Ovary (tissue), 9 donors: ENCODE measurements around the gene DIDO1. TPM values are rescaled to one million over a fixed set of nuclear protein-coding genes. Genes with fewer than 3 reads are reported as not detected.

Experiments
- DNase-seq, 5 donors: peaks; one replicate each; pipeline ENCODE4 v3.0.0-alpha.2; 2019 to 2020
- H3K27ac ChIP-seq, 2 donors: fragments of 200-600 bp; one replicate each; pipeline versions ENCODE4 v1.5.1 to v1.8.0; 2019 to 2022
- H3K27me3 ChIP-seq: fragments of 200-600 bp; one replicate; pipeline ENCODE4 v1.8.0; 2022
- H3K36me3 ChIP-seq: fragments of 200-600 bp; sonication (generic); one replicate; pipeline ENCODE4 v1.5.1; 2019
- H3K4me1 ChIP-seq: one replicate; pipeline ENCODE4 v1.8.1; 2013; ENCODE audit warnings: mild to moderate bottlenecking, moderate library complexity; ENCODE audit not compliant: insufficient read depth
- H3K4me3 ChIP-seq: fragments of 200-600 bp; sonication (generic); one replicate; pipeline ENCODE4 v1.5.1; 2017
- H3K9me3 ChIP-seq, 2 donors: fragments of 200-600 bp in 1 of 2; sonication (generic) in 1 of 2; one replicate each; pipeline versions ENCODE4 v1.5.1 to v1.8.1; 2013 to 2019; ENCODE audit warnings: mild to moderate bottlenecking in 1 of 2, moderate library complexity in 1 of 2
- CTCF ChIP-seq, 3 donors: fragments of 450-650 bp in 2 of 3; fragments of 200-600 bp in 1 of 3; IDR thresholded peaks; one replicate each; pipeline versions ENCODE4 v1.5.1 to v1.8.0; 2016 to 2022; ENCODE audit warnings: antibody characterized with exemption in 3 of 3, mild to moderate bottlenecking in 1 of 3
- EP300 ChIP-seq: sonication (generic); formaldehyde crosslinking; IDR thresholded peaks from one replicate; pipeline ENCODE4 v1.6.1; 2017; ENCODE audit warnings: antibody characterized with exemption
- POLR2A ChIP-seq: fragments of 450-650 bp; IDR thresholded peaks from one replicate; pipeline ENCODE4 v1.6.1; 2017; ENCODE audit warnings: antibody characterized with exemption, mild to moderate bottlenecking, moderate library complexity
- WGBS, 3 donors: extraction: QIAGEN DNeasy Blood & Tissue Kit in 1 of 3; methylation state at CpG; one replicate each; pipeline versions ENCODE4 v1.1.5 to v1.1.7; 2013 to 2017; 5-methylcytosine and 5-hydroxymethylcytosine counted together
- intact Hi-C, 4 donors: fragments of 100-400 bp; cut with DNase I; formaldehyde crosslinking; loops; one replicate each; pipeline versions ENCODE4 v1.11.0 to v1.15.1; 2022 to 2023
- polyA plus RNA-seq, 2 donors: library from polyadenylated mRNA; stranded (reverse); fragments of 200-250 nt in 1 of 2; fragments of 350-450 nt in 1 of 2; fragmentation: Illumina TruSeq in 1 of 2; extraction: RNeasy Lipid Tissue Mini Kit (QIAGEN cat#74804) in 1 of 2; gene quantifications; one replicate each; pipeline ENCODE4 v1.2.3, GENCODE V29; 2013 to 2014
- small RNA-seq: library from RNA; depleted of rRNA; stranded (forward); fragments of <200 nt; gene quantifications from one replicate; pipeline ENCODE3, GENCODE V24; 2016
- total RNA-seq, 7 donors: library from RNA; depleted of rRNA in 2 of 7; stranded (reverse); fragments of >200 nt in 2 of 7; fragmentation: NEBNext Ultra II Directional in 3 of 7; extraction: Animal tissue kit (Norgen Biotek cat#: 25700) in 3 of 7; gene quantifications; one replicate each; pipeline versions ENCODE4 v1.1.0 to v1.2.4, GENCODE V29; 2016 to 2023
- donor health status: DM: no; HTN: no; CAD: no; lungs with moderate emphysema.
- donor health status: DM: no; HTN: no; CAD: no.
- donor health status: Bipolar disorder and iron deficiency.
- donor health status: DM: yes; HTN: yes; CAD: no.
- donor health status: DM: no; HTN: no; CAD: no.
- donor health status: DM: yes; HTN: yes; CAD: no.

DIDO1 gene
- total and polyA plus RNA-seq, 9 donors = 42.9 to 82.2 (median 56.2) TPM

- intact Hi-C loops = no loop called here
- Histone ChIP-seq H3K4me3 (no peak overlapping the region), H3K36me3 (no peaks in the 10 kb centered on the region), H3K4me1 (peaks cover 7% of the 10 kb centered on the region), H3K27me3 (no peaks in the 10 kb centered on the region), H3K9me3 (no peaks in the 10 kb centered on the region), H3K27ac (no peak overlapping the region)
- TF ChIP-seq POLR2A = no peak
- no peak for TF ChIP-seq EP300
- no peak for TF ChIP-seq CTCF (IDR thresholded peaks at IDR 0.05)
- 94 to 95% (median 94%) methylated on average over 14 of the region's 14 CpGs for WGBS, 3 donors
- DNase-seq = no peak
These were observed 96.1 kb downstream of the DIDO1 start for GRCh38 chr20:62830251-62830650.

- Histone ChIP-seq H3K27ac (no peak overlapping the region), H3K4me1 (peaks cover 9% of the 10 kb centered on the region), H3K4me3 (no peak overlapping the region), H3K36me3 (no peaks in the 10 kb centered on the region), H3K27me3 (no peaks in the 10 kb centered on the region), H3K9me3 (no peaks in the 10 kb centered on the region)
- TF ChIP-seq EP300 = no peak
- TF ChIP-seq CTCF (IDR thresholded peaks at IDR 0.05) = no peak
- TF ChIP-seq POLR2A = no peak
- WGBS, 3 donors = 93 to 96% (median 94%) methylated on average over 31 to 32 of the region's 32 CpGs
- no peak for DNase-seq
- intact Hi-C loops = no loop called here
These were observed 96.8 kb downstream of the DIDO1 start for GRCh38 chr20:62829231-62830230.

GRCh38 chr20:62828511-62829230 is 97.6 kb downstream of the DIDO1 start:
- WGBS, 3 donors = 86 to 91% (median 89%) methylated on average over 29 of the region's 29 CpGs
- H3K4me3 ChIP-seq = no peak overlapping the region
- H3K36me3 ChIP-seq = no peaks in the 10 kb centered on the region
- DNase-seq = peak in 1 of 5 donors; percentile 12
- peaks cover 9% of the 10 kb centered on the region for H3K4me1 ChIP-seq
- intact Hi-C loops = no loop called here
- H3K27ac ChIP-seq = no peak overlapping the region
- no peaks in the 10 kb centered on the region for H3K27me3 ChIP-seq
- no peak for TF ChIP-seq POLR2A
- TF ChIP-seq CTCF (IDR thresholded peaks at IDR 0.05) = no peak
- TF ChIP-seq EP300 = no peak
- H3K9me3 ChIP-seq = no peaks in the 10 kb centered on the region

GRCh38 chr20:62828051-62828450 is 98.3 kb downstream of the DIDO1 start:
- Histone ChIP-seq H3K27me3 (no peaks in the 10 kb centered on the region), H3K9me3 (no peaks in the 10 kb centered on the region), H3K4me1 (peaks cover 9% of the 10 kb centered on the region), H3K4me3 (no peak overlapping the region), H3K36me3 (no peaks in the 10 kb centered on the region), H3K27ac (no peak overlapping the region)
- TF ChIP-seq CTCF (IDR thresholded peaks at IDR 0.05) (no peak), EP300 (no peak), POLR2A (no peak)
- WGBS, 3 donors = 91 to 92% (median 92%) methylated on average over 9 of the region's 9 CpGs
- DNase-seq = no peak
- intact Hi-C loops = no loop called here

Small RNA genes within 50 kb of the gene (small RNA-seq; reads per million reads assigned to genes)
- not detected for gene DPH3P1

Other genes with a start within 250 kb of the DIDO1 start
- under 1 TPM in 2 of 7 donors, not detected in 5; 0.12 to 0.23 TPM for gene NTSR1, start 217.7 kb downstream of the DIDO1 start, total RNA-seq
- under 1 TPM; 0.05 TPM for gene NTSR1, start 217.7 kb downstream of the DIDO1 start, polyA plus RNA-seq
- 10 to 100 TPM in 5 of 7 donors, 1 to 10 TPM in 2; 7.9 to 15.2 (median 12.6) TPM for gene MRGBP, start 130.0 kb downstream of the DIDO1 start, total RNA-seq
- 10 to 100 TPM in 1 of 2 donors, 1 to 10 TPM in 1; 6.2 to 11.3 TPM for gene MRGBP, start 130.0 kb downstream of the DIDO1 start, polyA plus RNA-seq
- gene OGFR, start 121.7 kb downstream of the DIDO1 start, total RNA-seq = 10 to 100 TPM; 40.3 to 52.9 (median 45.4) TPM
- gene OGFR, start 121.7 kb downstream of the DIDO1 start, polyA plus RNA-seq = 10 to 100 TPM; 28.6 to 43.0 TPM
- 1 to 10 TPM in 5 of 7 donors, under 1 TPM in 1, not detected in 1; 0.83 to 2.6 (median 1.6) TPM for gene COL9A3, start 109.5 kb downstream of the DIDO1 start, total RNA-seq
- gene COL9A3, start 109.5 kb downstream of the DIDO1 start, polyA plus RNA-seq = 1 to 10 TPM in 1 of 2 donors, under 1 TPM in 1; 0.65 to 3.0 TPM
- 10 to 100 TPM in 5 of 7 donors, 1 to 10 TPM in 2; 8.5 to 17.9 (median 15.0) TPM for gene TCFL5, start 64.7 kb downstream of the DIDO1 start, total RNA-seq
- 10 to 100 TPM in 1 of 2 donors, 1 to 10 TPM in 1; 8.1 to 10.5 TPM for gene TCFL5, start 64.7 kb downstream of the DIDO1 start, polyA plus RNA-seq
- gene GID8, start 11.6 kb upstream of the DIDO1 start, total RNA-seq = 10 to 100 TPM; 23.6 to 54.3 (median 47.0) TPM
- gene GID8, start 11.6 kb upstream of the DIDO1 start, polyA plus RNA-seq = 10 to 100 TPM; 26.5 to 30.1 TPM
- gene SLC17A9, start 26.2 kb upstream of the DIDO1 start, total RNA-seq = 1 to 10 TPM; 1.8 to 7.7 (median 4.8) TPM
- 1 to 10 TPM in 1 of 2 donors, under 1 TPM in 1; 0.68 to 2.6 TPM for gene SLC17A9, start 26.2 kb upstream of the DIDO1 start, polyA plus RNA-seq
- gene BHLHE23, start 80.5 kb upstream of the DIDO1 start, total RNA-seq = not detected
- not detected for gene BHLHE23, start 80.5 kb upstream of the DIDO1 start, polyA plus RNA-seq